ENCODE measurements around the gene SFXN3.

SFXN3 gene

DNA sequence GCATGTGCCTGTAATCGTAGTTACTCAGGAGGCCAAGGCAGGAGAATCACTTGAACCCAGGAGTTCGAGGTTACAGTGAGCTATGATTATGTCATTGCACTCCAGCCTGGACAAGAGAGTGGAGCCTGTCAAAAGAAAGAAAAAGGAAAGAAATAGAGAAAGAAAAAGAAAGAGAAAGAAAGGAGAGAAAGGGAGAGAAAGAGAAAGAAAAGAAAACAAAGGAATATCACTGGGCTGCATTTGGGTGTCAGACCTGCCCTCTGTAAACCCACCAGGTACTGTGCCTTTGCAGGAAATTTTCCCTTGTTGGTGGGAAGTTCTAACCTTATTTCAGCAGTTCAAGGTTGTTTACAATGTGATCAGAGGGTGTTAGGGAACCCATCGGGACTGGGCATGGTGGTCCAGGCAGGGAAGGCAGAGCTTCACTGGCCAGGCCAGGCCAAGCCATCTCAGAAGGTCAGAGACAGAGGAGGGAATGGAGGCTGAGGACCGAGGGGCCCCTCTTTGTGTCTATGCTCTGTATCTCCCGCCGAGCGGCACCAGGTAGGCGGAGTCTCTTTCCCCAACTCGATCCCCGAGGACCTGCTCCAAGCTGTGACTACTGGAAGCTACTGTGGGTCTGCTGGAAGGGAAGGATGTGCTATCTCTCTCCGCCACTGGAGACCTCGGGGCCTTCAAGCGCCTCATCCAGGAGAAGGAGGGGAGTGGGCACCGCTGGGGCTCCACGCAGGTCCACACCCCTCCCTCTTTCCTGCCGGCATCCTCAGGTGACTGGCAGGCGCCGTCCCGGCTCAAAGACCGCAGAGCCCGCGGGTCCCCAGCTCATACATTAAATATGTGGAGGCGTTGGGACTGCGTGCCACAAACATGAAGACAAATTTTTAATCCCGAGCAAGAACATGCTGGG is 15.6 kb downstream of the SFXN3 start:
- H3K27ac ChIP-seq (ENCODE audit: low read depth, low read length): no peak overlapping the region
- no peaks in the 10 kb centered on the region for H4K20me1 ChIP-seq (ENCODE audit: low read depth, low read length)
- no peak overlapping the region for H3K4me2 ChIP-seq (ENCODE audit: low read depth, low read length, poor library complexity, severe bottlenecking)
- H3F3A ChIP-seq (ENCODE audit: insufficient read depth): peaks cover 8% of the 10 kb centered on the region
- H3K9me3 ChIP-seq (ENCODE audit: insufficient read depth, low read length): no peaks in the 10 kb centered on the region
- no peaks in the 10 kb centered on the region for H3K79me2 ChIP-seq (ENCODE audit: insufficient read depth, low read length)
- no peak for TF ChIP-seq EZH2phosphoT487 (conservative IDR thresholded peaks at IDR 0.05; ENCODE audit: low read length)
- TF ChIP-seq CTCF (IDR thresholded peaks at IDR 0.05; ENCODE audit: insufficient read depth, low read length, poor library complexity, severe bottlenecking): no peak
- no peak overlapping the region for H3K4me3 ChIP-seq (ENCODE audit: insufficient read depth, low read length, poor library complexity, severe bottlenecking)
- H3K9ac ChIP-seq (ENCODE audit: low read length): no peak overlapping the region
- H2AFZ ChIP-seq (ENCODE audit: low read depth, low read length, severe bottlenecking): no peak overlapping the region
- H3K27me3 ChIP-seq (ENCODE audit: low read length): no peaks in the 10 kb centered on the region
- H3K9me2 ChIP-seq (replicated peaks; ENCODE audit: insufficient read depth, low read length): no peaks in the 10 kb centered on the region
- no peaks in the 10 kb centered on the region for H3K36me3 ChIP-seq (ENCODE audit: low read length)

DNA sequence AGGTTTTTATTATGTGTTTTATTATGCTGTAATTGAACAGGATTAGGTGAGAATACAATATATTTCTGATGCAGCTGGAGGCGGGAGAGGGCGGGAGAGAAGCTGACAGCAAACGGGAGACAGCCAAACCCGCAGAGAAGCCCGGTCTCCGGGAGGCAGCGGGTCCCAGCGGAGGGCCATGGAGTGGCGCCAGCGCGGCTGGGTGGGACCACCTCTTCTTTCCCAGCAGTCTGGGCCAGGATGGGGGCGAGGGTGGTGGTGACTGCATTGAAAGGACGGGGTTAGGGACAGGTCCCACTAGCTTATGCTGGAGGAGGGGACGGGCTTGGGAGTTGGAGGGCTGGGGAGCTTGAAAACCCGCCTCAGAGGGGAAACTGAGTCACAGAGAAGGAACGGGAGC is 16.2 kb downstream of the SFXN3 start:
- TF ChIP-seq EZH2phosphoT487 (conservative IDR thresholded peaks at IDR 0.05; ENCODE audit: low read length): no peak
- TF ChIP-seq CTCF (IDR thresholded peaks at IDR 0.05; ENCODE audit: insufficient read depth, low read length, poor library complexity, severe bottlenecking): no peak
- no peaks in the 10 kb centered on the region for H3K36me3 ChIP-seq (ENCODE audit: low read length)
- H3F3A ChIP-seq (ENCODE audit: insufficient read depth): peaks cover 1% of the 10 kb centered on the region; the same call in 1 of the 2 replicates
- H3K9ac ChIP-seq (ENCODE audit: low read length): no peak overlapping the region
- no peak overlapping the region for H3K4me3 ChIP-seq (ENCODE audit: insufficient read depth, low read length, poor library complexity, severe bottlenecking)
- no peaks in the 10 kb centered on the region for H3K9me2 ChIP-seq (replicated peaks; ENCODE audit: insufficient read depth, low read length)
- no peak overlapping the region for H3K27ac ChIP-seq (ENCODE audit: low read depth, low read length)
- no peak overlapping the region for H3K4me2 ChIP-seq (ENCODE audit: low read depth, low read length, poor library complexity, severe bottlenecking)
- no peaks in the 10 kb centered on the region for H3K9me3 ChIP-seq (ENCODE audit: insufficient read depth, low read length)
- H3K79me2 ChIP-seq (ENCODE audit: insufficient read depth, low read length): no peaks in the 10 kb centered on the region
- no peaks in the 10 kb centered on the region for H4K20me1 ChIP-seq (ENCODE audit: low read depth, low read length)
- no peak overlapping the region for H2AFZ ChIP-seq (ENCODE audit: low read depth, low read length, severe bottlenecking)
- H3K27me3 ChIP-seq (ENCODE audit: low read length): no peaks in the 10 kb centered on the region

- Histone ChIP-seq H3K27me3 (ENCODE audit: low read length) (no peaks in the 10 kb centered on the region), H3K9me3 (ENCODE audit: insufficient read depth, low read length) (no peaks in the 10 kb centered on the region), H3F3A (ENCODE audit: insufficient read depth) (no peaks in the 10 kb centered on the region), H3K4me3 (ENCODE audit: insufficient read depth, low read length, poor library complexity, severe bottlenecking) (no peak overlapping the region), H2AFZ (ENCODE audit: low read depth, low read length, severe bottlenecking) (no peak overlapping the region), H3K4me2 (ENCODE audit: low read depth, low read length, poor library complexity, severe bottlenecking) (no peak overlapping the region), H3K9me2 (replicated peaks; ENCODE audit: insufficient read depth, low read length) (no peaks in the 10 kb centered on the region), H3K9ac (ENCODE audit: low read length) (no peak overlapping the region), H3K36me3 (ENCODE audit: low read length) (no peaks in the 10 kb centered on the region), H4K20me1 (ENCODE audit: low read depth, low read length) (no peaks in the 10 kb centered on the region), H3K27ac (ENCODE audit: low read depth, low read length) (no peak overlapping the region), H3K79me2 (ENCODE audit: insufficient read depth, low read length) (no peaks in the 10 kb centered on the region)
- TF ChIP-seq EZH2phosphoT487 (conservative IDR thresholded peaks at IDR 0.05; ENCODE audit: low read length) (no peak), CTCF (IDR thresholded peaks at IDR 0.05; ENCODE audit: insufficient read depth, low read length, poor library complexity, severe bottlenecking) (no peak)
These were observed 17.2 kb downstream of the SFXN3 start for GRCh38 chr10:101047961-101048892.
